Chondrocyte (in vitro differentiated cells): ENCODE data around the gene SAMD15. TPM values are rescaled to one million over a fixed set of nuclear protein-coding genes. Genes with fewer than 3 reads are reported as not detected.

ENCODE experiments used
- DNase-seq: peaks from one replicate; pipeline ENCODE4 v3.0.0; 2021; ENCODE audit warnings: mixed read lengths, low spot score
- H3K27ac Mint-ChIP-seq: one replicate; pipeline ENCODE4 v1.8.0; 2021; ENCODE audit warnings: mild to moderate bottlenecking, moderate library complexity, mixed read lengths; ENCODE audit not compliant: unreplicated experiment
- H3K27me3 Mint-ChIP-seq: 2 replicates; pipeline ENCODE4 v1.8.0; 2021; ENCODE audit warnings: low read depth, mixed read lengths
- H3K36me3 Mint-ChIP-seq: 2 replicates; pipeline ENCODE4 v1.8.0; 2021; ENCODE audit warnings: low read depth, mixed read lengths
- H3K4me1 Mint-ChIP-seq: 2 replicates; pipeline ENCODE4 v1.8.0; 2021; ENCODE audit warnings: low read depth, mild to moderate bottlenecking, mixed read lengths
- H3K4me3 Mint-ChIP-seq: one replicate; pipeline ENCODE4 v1.8.0; 2021; ENCODE audit warnings: mild to moderate bottlenecking, moderate library complexity, mixed read lengths; ENCODE audit not compliant: unreplicated experiment
- H3K9me3 Mint-ChIP-seq: 2 replicates; pipeline ENCODE4 v1.8.0; 2021; ENCODE audit warnings: low read depth, mixed read lengths
- total RNA-seq: library from RNA; stranded (reverse); gene quantifications from 3 replicates; pipeline ENCODE4 v1.2.1, GENCODE V29; 2021
- TF ChIP-seq, protein P1 (sequence below): fragments of 200-600 bp; sonication (generic); IDR thresholded peaks from 2 replicates; pipeline ENCODE4 v1.5.0; 2021; ENCODE audit warnings: antibody characterized with exemption, mild to moderate bottlenecking, moderate library complexity

The SAMD15 gene
- total RNA-seq, 1 donor from 2014 or later, result 1.2 TPM

DNA sequence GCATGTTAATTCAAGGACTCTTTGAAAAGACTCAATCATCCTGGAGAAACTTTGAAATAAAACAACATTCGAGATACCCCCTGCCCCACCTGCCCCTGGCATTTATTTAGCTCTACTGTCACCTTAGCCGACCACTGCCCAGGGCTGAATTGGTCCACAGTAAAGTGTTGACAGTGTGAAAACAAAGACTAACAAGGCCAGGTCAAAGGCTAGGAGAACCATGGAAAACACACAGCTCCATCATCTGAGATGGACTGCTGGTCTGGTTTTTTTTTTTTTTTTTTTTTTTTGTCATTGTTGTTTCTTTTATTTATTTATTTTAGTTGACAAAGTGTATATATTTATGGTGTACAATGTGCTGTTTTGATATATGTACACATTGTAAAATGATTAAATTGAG lies 30.7 kb upstream of the SAMD15 start:
- peaks cover 13% of the 10 kb centered on the region for H3K36me3 Mint-ChIP-seq
- DNase-seq, result no peak
- H3K4me1 Mint-ChIP-seq, result peaks cover 4% of the 10 kb centered on the region
- TF ChIP-seq, protein P1, sequence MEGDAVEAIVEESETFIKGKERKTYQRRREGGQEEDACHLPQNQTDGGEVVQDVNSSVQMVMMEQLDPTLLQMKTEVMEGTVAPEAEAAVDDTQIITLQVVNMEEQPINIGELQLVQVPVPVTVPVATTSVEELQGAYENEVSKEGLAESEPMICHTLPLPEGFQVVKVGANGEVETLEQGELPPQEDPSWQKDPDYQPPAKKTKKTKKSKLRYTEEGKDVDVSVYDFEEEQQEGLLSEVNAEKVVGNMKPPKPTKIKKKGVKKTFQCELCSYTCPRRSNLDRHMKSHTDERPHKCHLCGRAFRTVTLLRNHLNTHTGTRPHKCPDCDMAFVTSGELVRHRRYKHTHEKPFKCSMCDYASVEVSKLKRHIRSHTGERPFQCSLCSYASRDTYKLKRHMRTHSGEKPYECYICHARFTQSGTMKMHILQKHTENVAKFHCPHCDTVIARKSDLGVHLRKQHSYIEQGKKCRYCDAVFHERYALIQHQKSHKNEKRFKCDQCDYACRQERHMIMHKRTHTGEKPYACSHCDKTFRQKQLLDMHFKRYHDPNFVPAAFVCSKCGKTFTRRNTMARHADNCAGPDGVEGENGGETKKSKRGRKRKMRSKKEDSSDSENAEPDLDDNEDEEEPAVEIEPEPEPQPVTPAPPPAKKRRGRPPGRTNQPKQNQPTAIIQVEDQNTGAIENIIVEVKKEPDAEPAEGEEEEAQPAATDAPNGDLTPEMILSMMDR, result no peak
- no peak overlapping the region for H3K27ac Mint-ChIP-seq
- no peaks in the 10 kb centered on the region for H3K27me3 Mint-ChIP-seq
- no peaks in the 10 kb centered on the region for H3K9me3 Mint-ChIP-seq
- no peak overlapping the region for H3K4me3 Mint-ChIP-seq

DNA sequence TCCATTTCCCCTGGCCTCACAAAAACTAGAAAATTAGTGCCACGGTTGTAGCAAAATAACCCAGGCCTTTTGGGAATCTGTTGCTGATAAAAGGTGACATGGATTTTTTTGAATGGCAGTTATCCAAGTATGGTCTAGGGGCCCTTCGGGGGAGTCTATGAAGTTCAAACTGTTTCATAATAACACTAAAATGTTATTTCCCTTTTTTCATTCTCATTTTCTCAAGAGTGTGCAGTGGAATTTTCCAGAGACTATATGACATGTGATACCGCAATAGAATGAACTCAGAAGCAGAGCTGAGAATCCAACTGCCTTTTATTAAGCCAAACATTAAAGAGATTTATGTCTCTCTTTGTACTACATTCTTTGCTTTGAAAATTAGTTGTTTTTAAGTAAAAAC lies 29.4 kb upstream of the SAMD15 start:
- H3K27ac Mint-ChIP-seq, result no peak overlapping the region
- TF ChIP-seq, protein P1, result no peak
- peaks cover 4% of the 10 kb centered on the region for H3K4me1 Mint-ChIP-seq
- no peaks in the 10 kb centered on the region for H3K9me3 Mint-ChIP-seq
- peaks cover 9% of the 10 kb centered on the region for H3K36me3 Mint-ChIP-seq
- H3K4me3 Mint-ChIP-seq, result no peak overlapping the region
- no peak for DNase-seq
- no peaks in the 10 kb centered on the region for H3K27me3 Mint-ChIP-seq

DNA sequence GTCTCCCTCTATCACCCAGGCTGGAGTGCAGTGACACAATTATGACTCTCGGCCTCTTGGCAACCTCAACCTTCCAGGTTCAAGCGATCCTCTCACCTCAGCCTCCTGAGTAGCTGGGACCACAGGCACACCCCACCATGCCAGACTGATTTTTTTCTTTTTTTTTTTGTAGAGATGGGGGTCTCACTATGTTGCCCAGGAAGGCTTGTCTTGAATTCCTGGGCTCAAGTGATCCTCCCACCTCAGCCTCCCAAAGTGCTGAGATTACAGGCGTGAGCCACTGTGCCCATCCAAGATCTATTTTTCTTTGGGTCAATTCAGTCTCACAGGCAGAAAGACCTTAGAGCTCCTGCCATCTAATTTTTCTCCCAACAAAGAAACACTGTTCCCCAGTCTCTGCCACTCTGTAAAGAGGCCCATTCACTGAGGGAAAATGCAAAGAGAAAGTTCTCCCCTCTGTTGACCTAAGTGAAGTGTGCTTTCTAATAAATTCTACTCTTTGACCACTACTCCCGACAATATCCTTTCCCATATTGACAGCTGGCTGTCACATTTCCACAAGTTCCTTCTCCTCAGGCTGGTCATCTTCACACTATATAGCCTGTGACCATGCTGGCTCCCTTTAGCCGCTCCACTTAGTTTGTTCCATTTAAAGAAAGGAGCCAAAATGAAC lies 23.6 kb upstream of the SAMD15 start:
- H3K36me3 Mint-ChIP-seq, result peaks cover 5% of the 10 kb centered on the region
- TF ChIP-seq, protein P1, result no peak
- no peaks in the 10 kb centered on the region for H3K4me1 Mint-ChIP-seq
- no peak overlapping the region for H3K4me3 Mint-ChIP-seq
- H3K27me3 Mint-ChIP-seq, result no peaks in the 10 kb centered on the region
- no peak overlapping the region for H3K27ac Mint-ChIP-seq
- H3K9me3 Mint-ChIP-seq, result no peaks in the 10 kb centered on the region
- DNase-seq, result no peak

DNA sequence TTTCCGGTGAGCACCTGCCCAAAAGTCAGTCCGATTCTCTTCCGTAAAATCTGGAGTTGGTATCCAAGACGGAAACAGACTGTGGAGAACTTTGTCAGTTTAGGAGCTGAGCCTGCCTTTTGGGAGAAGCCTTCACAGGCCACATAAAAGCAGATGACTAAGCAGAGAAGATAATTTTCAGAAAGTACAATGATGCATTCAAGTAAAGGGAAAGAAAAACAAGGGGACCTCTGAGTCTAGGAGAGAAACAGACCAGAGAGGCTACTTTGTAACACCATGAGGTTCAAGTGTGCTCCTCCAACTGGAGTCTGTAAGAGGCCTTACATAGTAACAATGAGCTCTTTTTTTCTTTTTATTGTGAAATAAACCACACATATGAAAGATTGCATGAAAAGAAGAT lies 21.4 kb upstream of the SAMD15 start:
- no peaks in the 10 kb centered on the region for H3K36me3 Mint-ChIP-seq
- H3K4me1 Mint-ChIP-seq, result no peaks in the 10 kb centered on the region
- no peak overlapping the region for H3K27ac Mint-ChIP-seq
- no peaks in the 10 kb centered on the region for H3K9me3 Mint-ChIP-seq
- TF ChIP-seq, protein P1, result no peak
- no peaks in the 10 kb centered on the region for H3K27me3 Mint-ChIP-seq
- DNase-seq, result no peak
- H3K4me3 Mint-ChIP-seq, result no peak overlapping the region

DNA sequence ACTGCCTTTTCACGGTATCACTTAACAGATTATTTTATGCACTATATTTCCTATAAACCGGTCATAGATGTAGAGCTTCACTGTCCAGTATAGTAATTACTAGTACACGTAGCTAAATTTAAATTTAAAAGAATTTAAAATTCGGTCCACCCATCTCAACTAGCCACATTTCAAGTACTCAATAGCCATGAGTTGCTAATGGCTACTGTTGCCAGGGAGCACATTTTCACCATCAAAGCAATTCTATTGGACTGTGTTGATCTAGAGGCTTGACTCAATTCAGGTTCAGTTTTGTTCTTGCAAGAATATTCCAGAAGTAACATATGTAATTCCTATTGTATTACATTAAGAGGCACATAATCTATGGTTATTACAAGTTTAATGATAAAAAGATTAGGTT lies 20.3 kb upstream of the SAMD15 start:
- no peak for DNase-seq
- Mint-ChIP-seq H3K27me3 (no peaks in the 10 kb centered on the region), H3K4me3 (no peak overlapping the region), H3K27ac (no peak overlapping the region), H3K36me3 (no peaks in the 10 kb centered on the region), H3K9me3 (no peaks in the 10 kb centered on the region), H3K4me1 (no peaks in the 10 kb centered on the region)
- TF ChIP-seq, protein P1, result no peak
